GM13976 (cell line): ENCODE results near the gene ADGRF1.

Experiments
- DNase-seq: peaks from one replicate; pipeline ENCODE4 v3.0.0; 2012; ENCODE audit warnings: low spot score
- CTCF ChIP-seq: IDR thresholded peaks from 2 replicates; pipeline ENCODE4 v1.5.1; 2012; ENCODE audit warnings: borderline replicate concordance, mild to moderate bottlenecking; ENCODE audit not compliant: insufficient read depth; ENCODE audit errors: extremely low read depth, missing control alignments, control extremely low read depth
- in situ Hi-C: fragments of 300-500 bp; cut with MboI; formaldehyde crosslinking; loops from one replicate; pipeline ENCODE4 v1.12.0; 2022; ENCODE audit warnings: low sequenced_read_pairs, mixed read lengths, inconsistent platforms; ENCODE audit not compliant: unreplicated experiment

ADGRF1 gene

GRCh38 chr6:47072667-47073066, 30.5 kb upstream of the ADGRF1 start:
- DNase-seq, result no peak
- in situ Hi-C loops, result no loop called here
- TF ChIP-seq CTCF, result no peak

- no peak for DNase-seq
- in situ Hi-C loops, result no loop called here
- TF ChIP-seq CTCF, result no peak
These were observed 29.5 kb upstream of the ADGRF1 start for GRCh38 chr6:47071681-47072080.

DNA sequence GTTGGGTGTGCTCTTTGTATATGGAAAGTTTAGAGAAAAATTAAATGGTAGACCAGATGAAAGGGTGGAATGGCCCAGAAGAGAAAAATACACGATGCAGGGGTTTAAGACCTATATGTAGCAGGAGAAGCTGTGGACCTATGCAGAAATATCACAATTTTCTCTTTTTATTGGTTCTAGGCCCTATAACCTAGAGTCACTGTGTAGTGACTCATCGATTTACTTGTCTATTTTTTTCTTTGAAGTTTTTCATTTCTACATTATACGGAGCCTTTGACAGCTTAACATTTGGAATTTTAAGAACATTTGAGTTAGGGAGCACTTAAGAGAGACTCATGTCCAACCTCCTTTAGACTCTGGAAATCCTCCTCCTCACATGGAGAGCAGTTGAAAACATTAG, 28.3 kb upstream of the ADGRF1 start:
- DNase-seq, result no peak
- in situ Hi-C loops, result no loop called here
- no peak for TF ChIP-seq CTCF

GRCh38 chr6:47069156-47069555, 27.0 kb upstream of the ADGRF1 start:
- in situ Hi-C loops, result no loop called here
- no peak for TF ChIP-seq CTCF
- DNase-seq, result no peak

DNA sequence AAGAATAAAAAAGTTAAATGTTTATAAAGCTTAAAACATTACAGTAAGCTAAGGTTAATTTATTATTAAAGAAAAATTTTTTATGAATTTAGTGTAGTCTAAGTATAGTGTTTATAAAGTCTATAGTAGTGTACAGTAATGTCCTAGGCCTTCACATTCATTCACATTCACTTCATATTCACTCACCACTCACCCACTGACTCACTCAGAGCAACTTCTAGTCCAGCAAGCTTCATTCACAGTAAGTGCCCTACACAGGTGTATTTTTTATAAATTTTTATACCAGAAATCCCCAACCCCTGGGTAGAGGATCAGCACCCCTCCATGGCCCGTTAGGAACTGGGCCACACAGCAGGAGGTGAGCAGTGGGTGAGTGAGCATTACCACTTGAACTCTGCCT, 24.3 kb upstream of the ADGRF1 start:
- no peak for TF ChIP-seq CTCF
- in situ Hi-C loops, result no loop called here
- no peak for DNase-seq

GRCh38 chr6:47064274-47064673, 22.1 kb upstream of the ADGRF1 start:
- DNase-seq, result no peak
- in situ Hi-C loops, result no loop called here
- TF ChIP-seq CTCF, result no peak

DNA sequence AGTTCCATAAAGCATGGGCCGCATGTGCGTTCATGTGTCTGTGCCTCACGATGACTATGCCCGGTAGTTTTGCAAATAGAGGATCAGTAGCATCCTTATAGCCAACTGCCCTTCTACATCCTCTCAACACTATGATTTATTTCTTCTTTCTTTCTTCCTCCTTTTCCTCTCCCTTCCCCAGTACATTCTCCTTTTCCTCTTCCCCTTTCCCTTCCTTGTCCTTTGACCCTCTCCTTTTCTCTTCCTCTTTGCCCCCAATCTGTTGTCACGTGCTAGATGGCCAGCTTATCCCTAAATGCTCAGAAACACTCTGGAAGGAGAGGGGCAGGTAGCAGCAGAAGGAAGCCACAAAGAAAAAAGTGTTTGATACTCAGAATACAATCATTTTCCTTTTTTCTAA, 20.2 kb upstream of the ADGRF1 start:
- in situ Hi-C loops, result no loop called here
- no peak for TF ChIP-seq CTCF
- DNase-seq, result no peak
